Tibial nerve (tissue), 4 donors: ENCODE measurements around the gene USP22. TPM values are rescaled to one million over a fixed set of nuclear protein-coding genes. Genes with fewer than 3 reads are reported as not detected.

ENCODE experiments used
- DNase-seq, 2 donors: peaks; one replicate each; pipeline ENCODE4 v3.0.0-alpha.2; 2019; ENCODE audit warnings: low spot score in 2 of 2
- H3K27ac ChIP-seq, 4 donors: fragments of 200-600 bp; sonication (generic) in 3 of 4; one replicate each; pipeline ENCODE4 v1.5.1; 2017 to 2019; ENCODE audit warnings: mild to moderate bottlenecking in 1 of 4
- H3K27me3 ChIP-seq, 2 donors: fragments of 200-600 bp; sonication (generic) in 1 of 2; one replicate each; pipeline versions ENCODE4 v1.5.1 to v1.6.0; 2017 to 2019
- H3K36me3 ChIP-seq, 3 donors: fragments of 200-600 bp; sonication (generic); one replicate each; pipeline ENCODE4 v1.5.1; 2018 to 2019
- H3K4me1 ChIP-seq, 4 donors: fragments of 200-600 bp; sonication (generic) in 3 of 4; one replicate each; pipeline ENCODE4 v1.5.1; 2017 to 2019
- H3K4me3 ChIP-seq, 4 donors: fragments of 200-600 bp; sonication (generic) in 3 of 4; one replicate each; pipeline ENCODE4 v1.5.1; 2017 to 2019; ENCODE audit warnings: mild to moderate bottlenecking in 1 of 4, moderate library complexity in 1 of 4
- H3K9me3 ChIP-seq, 4 donors: fragments of 200-600 bp; sonication (generic) in 3 of 4; one replicate each; pipeline ENCODE4 v1.5.1; 2017 to 2019
- CTCF ChIP-seq, 5 experiments: fragments of 200-600 bp in 3 of 5; fragments of 450-650 bp in 2 of 5; sonication (generic) in 3 of 5; IDR thresholded peaks; one replicate each; pipeline ENCODE4 v1.5.1; 2016 to 2019; ENCODE audit warnings: antibody characterized with exemption in 5 of 5, mild to moderate bottlenecking in 3 of 5, moderate library complexity in 2 of 5
- EP300 ChIP-seq, 2 donors: sonication (generic); formaldehyde crosslinking; IDR thresholded peaks; one replicate each; pipeline ENCODE4 v1.6.1; 2017; ENCODE audit warnings: antibody characterized with exemption in 2 of 2, mild to moderate bottlenecking in 1 of 2
- POLR2A ChIP-seq, 2 donors: fragments of 450-650 bp; IDR thresholded peaks; one replicate each; pipeline ENCODE4 v1.6.1; 2017; ENCODE audit warnings: antibody characterized with exemption in 2 of 2, mild to moderate bottlenecking in 2 of 2, moderate library complexity in 2 of 2
- WGBS, 2 donors: methylation state at CpG; one replicate each; pipeline ENCODE4 v1.1.5; 2018; 5-methylcytosine and 5-hydroxymethylcytosine counted together
- total RNA-seq, 4 donors: library from RNA; depleted of rRNA; stranded (reverse); fragments of >200 nt; gene quantifications; one replicate each; pipeline ENCODE4 v1.1.0, GENCODE V29; 2016

Gene USP22
- total RNA-seq, 4 donors from 2014 or later = 109 to 169 (median 133) TPM

- WGBS, 2 donors = 47 to 50% methylated on average over 17 of the region's 17 CpGs
- TF ChIP-seq EP300 (IDR thresholded peaks at IDR 0.05) (peak in 1 of 2 donors; percentile 53), POLR2A (IDR thresholded peaks at IDR 0.05) (no peak), CTCF (IDR thresholded peaks at IDR 0.05) (peak; percentile 82 to 95 (median 89))
- H3K9me3 ChIP-seq = no peaks in the 10 kb centered on the region
- H3K27ac ChIP-seq = peak overlapping the region; percentile 49 to 81 (median 67)
- peak; percentile 43 to 64 for DNase-seq
- H3K4me3 ChIP-seq = peak overlapping the region in 1 of 4 donors; percentile 30
- H3K4me1 ChIP-seq = peaks cover 0 to 28% (median 6%) of the 10 kb centered on the region in 4 donors
- no peaks in the 10 kb centered on the region for H3K36me3 ChIP-seq
- H3K27me3 ChIP-seq = no peaks in the 10 kb centered on the region
Measured at GRCh38 chr17:20992987-20993862, 49.6 kb downstream of the USP22 start.

- H3K4me3 ChIP-seq = peak overlapping the region in 1 of 4 donors; percentile 30
- peaks cover 0 to 21% (median 3%) of the 10 kb centered on the region in 4 donors for H3K4me1 ChIP-seq
- H3K27ac ChIP-seq = peak overlapping the region; percentile 49 to 81 (median 61)
Measured at GRCh38 chr17:20992416-20992815, 50.4 kb downstream of the USP22 start.

GRCh38 chr17:20991276-20992037 is 51.4 kb downstream of the USP22 start:
- Histone ChIP-seq H3K9me3 (no peaks in the 10 kb centered on the region), H3K36me3 (no peaks in the 10 kb centered on the region), H3K27me3 (no peaks in the 10 kb centered on the region), H3K27ac (no peak overlapping the region), H3K4me1 (peaks cover 0 to 13% (median 3%) of the 10 kb centered on the region in 4 donors), H3K4me3 (no peak overlapping the region)
- DNase-seq = no peak
- TF ChIP-seq CTCF (IDR thresholded peaks at IDR 0.05) = no peak
- no peak for TF ChIP-seq POLR2A (IDR thresholded peaks at IDR 0.05)
- TF ChIP-seq EP300 (IDR thresholded peaks at IDR 0.05) = no peak
- WGBS, 2 donors = 83 to 87% methylated on average over 17 of the region's 17 CpGs

More at GRCh38 chr17:20992416-20992815, 50.4 kb downstream of the USP22 start:
- no peaks in the 10 kb centered on the region for H3K36me3 ChIP-seq
- TF ChIP-seq EP300 (IDR thresholded peaks at IDR 0.05) = no peak
- TF ChIP-seq POLR2A (IDR thresholded peaks at IDR 0.05) = no peak
- no peak for TF ChIP-seq CTCF (IDR thresholded peaks at IDR 0.05)
- H3K27me3 ChIP-seq = no peaks in the 10 kb centered on the region
- H3K9me3 ChIP-seq = no peaks in the 10 kb centered on the region
- DNase-seq = no peak
- WGBS, 2 donors = 75 to 76% methylated on average over 11 to 12 of the region's 12 CpGs

GRCh38 chr17:20989991-20990855 is 52.6 kb downstream of the USP22 start:
- H3K36me3 ChIP-seq = no peaks in the 10 kb centered on the region
- WGBS, 2 donors = 63 to 77% methylated on average over 6 of the region's 6 CpGs
- no peaks in the 10 kb centered on the region for H3K9me3 ChIP-seq
- peaks cover 0 to 13% (median 3%) of the 10 kb centered on the region in 4 donors for H3K4me1 ChIP-seq
- H3K4me3 ChIP-seq = no peak overlapping the region
- no peaks in the 10 kb centered on the region for H3K27me3 ChIP-seq
- DNase-seq = no peak
- H3K27ac ChIP-seq = no peak overlapping the region
- TF ChIP-seq CTCF (IDR thresholded peaks at IDR 0.05) (no peak), POLR2A (IDR thresholded peaks at IDR 0.05) (no peak), EP300 (IDR thresholded peaks at IDR 0.05) (no peak)
